Naive B cell (primary cell): ENCODE measurements around the gene CRADD. TPM values are rescaled to one million over a fixed set of nuclear protein-coding genes. Genes with fewer than 3 reads are reported as not detected.

ENCODE experiments used
- polyA plus RNA-seq, 6 donors: library from polyadenylated mRNA; unstranded; fragments of 300-500 nt; fragmentation: Illumina TruSeq; gene quantifications; one replicate each; pipeline ENCODE4 v1.2.3, GENCODE V29; 2021; ENCODE audit warnings: low read depth in 6 of 6

The CRADD gene
- polyA plus RNA-seq, 6 donors from 2014 or later: 11.1 to 21.1 (median 11.1) TPM

Other genes with a start within 250 kb of the CRADD start
- gene UBE2N, start 235.4 kb upstream of the CRADD start, polyA plus RNA-seq: 100 to 1,000 TPM; 152 to 210 (median 157) TPM
- gene MRPL42, start 209.9 kb upstream of the CRADD start, polyA plus RNA-seq: 10 to 100 TPM; 80.8 to 98.2 (median 87.9) TPM
- under 1 TPM in 1 of 6 donors, not detected in 5; 0.55 TPM for gene SOCS2, start 104.7 kb upstream of the CRADD start, polyA plus RNA-seq